Stimulated activated CD8-positive, alpha-beta memory T cell treated with anti-CD3 and anti-CD28 coated beads, Interleukin-2, amount 100 ng/mL, for 1 hour (primary cell): ENCODE data around the gene FIGNL1.

Experiments used
- DNase-seq, 2 donors: peaks; one replicate each; pipeline ENCODE4 v3.0.0-alpha.2; 2020; ENCODE audit warnings: low read depth in 2 of 2

FIGNL1 gene

GRCh38 chr7:50449881-50450589 lies at the start of gene FIGNL1:
FIGNL1 (minus strand) TSS chr7:50450350; CDS start chr7:50447287, 3,063 bp downstream.
- DNase-seq = peak; percentile 54

GRCh38 chr7:50499092-50499491 lies 48.9 kb upstream of the FIGNL1 start:
- DNase-seq = no peak

GRCh38 chr7:50497968-50498367 lies 47.8 kb upstream of the FIGNL1 start:
- no peak for DNase-seq

GRCh38 chr7:50497068-50497642 lies 47.0 kb upstream of the FIGNL1 start:
- no peak for DNase-seq

GRCh38 chr7:50496569-50496968 lies 46.4 kb upstream of the FIGNL1 start:
- no peak for DNase-seq

- no peak for DNase-seq
Observed at GRCh38 chr7:50495746-50496145, 45.6 kb upstream of the FIGNL1 start.

GRCh38 chr7:50492770-50493519 lies 42.8 kb upstream of the FIGNL1 start:
- no peak for DNase-seq

- no peak for DNase-seq
Observed at GRCh38 chr7:50491943-50492342, 41.8 kb upstream of the FIGNL1 start.

GRCh38 chr7:50491209-50491608 lies 41.1 kb upstream of the FIGNL1 start:
- DNase-seq = no peak

GRCh38 chr7:50488379-50488778 lies 38.2 kb upstream of the FIGNL1 start:
- no peak for DNase-seq

GRCh38 chr7:50486512-50486911 lies 36.4 kb upstream of the FIGNL1 start:
- DNase-seq = no peak

- no peak for DNase-seq
Observed at GRCh38 chr7:50481867-50482266, 31.7 kb upstream of the FIGNL1 start.

- no peak for DNase-seq
Observed at GRCh38 chr7:50480797-50481196, 30.6 kb upstream of the FIGNL1 start.

GRCh38 chr7:50479743-50480517 lies 29.8 kb upstream of the FIGNL1 start:
- DNase-seq = no peak

- no peak for DNase-seq
Observed at GRCh38 chr7:50477640-50478039, 27.5 kb upstream of the FIGNL1 start.

GRCh38 chr7:50476953-50477625 lies 26.9 kb upstream of the FIGNL1 start:
- DNase-seq = no peak

- no peak for DNase-seq
Observed at GRCh38 chr7:50475340-50475739, 25.2 kb upstream of the FIGNL1 start.

GRCh38 chr7:50474382-50475160 lies 24.4 kb upstream of the FIGNL1 start:
- no peak for DNase-seq

- DNase-seq = no peak
Observed at GRCh38 chr7:50473531-50473930, 23.4 kb upstream of the FIGNL1 start.

GRCh38 chr7:50472427-50472826 lies 22.3 kb upstream of the FIGNL1 start:
- no peak for DNase-seq

GRCh38 chr7:50471970-50472369 lies 21.8 kb upstream of the FIGNL1 start:
- no peak for DNase-seq
